Diencephalon (tissue), 1 donor: ENCODE data around the gene SDHB. TPM values are rescaled to one million over a fixed set of nuclear protein-coding genes. Genes with fewer than 3 reads are reported as not detected.

Experiments used
- total RNA-seq: library from RNA; depleted of rRNA; stranded (reverse); fragments of >200 nt; gene quantifications from one replicate; pipeline ENCODE4 v1.2.3, GENCODE V29; 2014

The SDHB gene
- total RNA-seq, result 87.9 TPM

GRCh38 chr1:17053685-17054410 lies at the start of gene SDHB:
Gene SDHB, minus strand, starts transcription at chr1:17054032. Its CDS starts 13 bp downstream, at chr1:17054019.

GRCh38 chr1:17011439-17012307 lies 42.2 kb downstream of the SDHB start, which contains the start of gene ATP13A2:
Gene ATP13A2, minus strand, starts transcription at chr1:17011928. Its CDS starts 190 bp downstream, at chr1:17011738.

GRCh38 chr1:16980473-16981268 lies 73.2 kb downstream of the SDHB start, which contains the start of gene MFAP2:
Gene MFAP2, minus strand, starts transcription at chr1:16980620. Its CDS starts 2,347 bp downstream, at chr1:16978273.

Other genes with a start within 250 kb of the SDHB start
- gene RNU1-2, start 158.1 kb downstream of the SDHB start, total RNA-seq, result under 0.01 TPM
- 21.7 TPM for gene CROCC, start 132.1 kb downstream of the SDHB start, total RNA-seq
- gene MFAP2, start 73.4 kb downstream of the SDHB start, total RNA-seq, result 7.4 TPM
- gene ATP13A2, start 42.1 kb downstream of the SDHB start, total RNA-seq, result 178 TPM
- gene PADI2, start 65.4 kb upstream of the SDHB start, total RNA-seq, result 3.5 TPM
- 0.92 TPM for gene PADI1, start 151.1 kb upstream of the SDHB start, total RNA-seq
- not detected for gene PADI3, start 195.1 kb upstream of the SDHB start, total RNA-seq